GM21786 (cell line): ENCODE data around the gene THTPA.

Source experiments
- ATAC-seq: cut with Tn5 transposase; IDR thresholded peaks from one replicate; pipeline ENCODE4 v1.9.1; 2021; ENCODE audit not compliant: unreplicated experiment

The THTPA gene, protein sequence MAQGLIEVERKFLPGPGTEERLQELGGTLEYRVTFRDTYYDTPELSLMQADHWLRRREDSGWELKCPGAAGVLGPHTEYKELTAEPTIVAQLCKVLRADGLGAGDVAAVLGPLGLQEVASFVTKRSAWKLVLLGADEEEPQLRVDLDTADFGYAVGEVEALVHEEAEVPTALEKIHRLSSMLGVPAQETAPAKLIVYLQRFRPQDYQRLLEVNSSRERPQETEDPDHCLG

DNA sequence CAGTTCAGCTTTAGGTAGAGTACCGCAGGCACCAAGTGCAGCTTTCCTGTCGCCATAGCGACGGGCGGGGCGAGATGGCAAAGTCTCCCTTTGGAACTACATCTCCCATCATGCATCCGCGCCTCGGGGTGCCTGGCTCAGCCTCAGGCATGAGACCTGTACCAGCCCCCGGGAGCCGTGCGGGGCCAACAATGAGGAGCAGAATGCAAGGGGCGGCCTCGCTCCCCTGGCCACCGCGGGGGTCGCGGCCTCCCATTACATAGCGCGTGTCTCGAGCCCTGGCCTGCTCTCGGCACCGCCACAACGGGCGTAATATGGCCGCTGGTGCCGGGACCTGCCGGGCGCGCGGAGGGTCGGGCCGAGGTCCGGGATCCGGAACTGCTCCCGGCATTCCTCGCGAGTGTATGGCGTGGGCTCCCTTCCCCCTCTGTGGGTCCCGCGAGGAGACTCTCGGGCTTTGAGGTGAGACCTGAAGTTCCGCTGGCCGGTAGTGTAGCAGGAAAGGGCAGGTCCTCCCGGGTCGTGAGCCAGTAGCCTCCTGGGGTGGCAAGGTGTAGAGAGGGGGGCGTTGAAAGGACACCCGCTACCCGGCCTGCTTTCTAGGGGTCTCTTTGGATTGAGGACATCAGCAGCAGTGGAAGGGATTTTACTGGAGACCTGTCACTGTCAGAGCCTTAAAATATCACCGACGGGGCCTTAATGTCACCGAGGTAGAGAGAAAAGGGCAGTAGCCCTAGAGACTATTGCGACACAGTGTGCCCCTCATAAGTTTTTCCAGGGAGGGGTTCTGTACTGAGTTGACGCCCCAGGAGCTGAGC lies at the start of gene THTPA:
THTPA (plus strand) TSS at position 390 of the 818 bp plus-strand sequence. CDS start 487 bp downstream, outside the sequence.
- ATAC-seq, result peak; percentile 90

DNA sequence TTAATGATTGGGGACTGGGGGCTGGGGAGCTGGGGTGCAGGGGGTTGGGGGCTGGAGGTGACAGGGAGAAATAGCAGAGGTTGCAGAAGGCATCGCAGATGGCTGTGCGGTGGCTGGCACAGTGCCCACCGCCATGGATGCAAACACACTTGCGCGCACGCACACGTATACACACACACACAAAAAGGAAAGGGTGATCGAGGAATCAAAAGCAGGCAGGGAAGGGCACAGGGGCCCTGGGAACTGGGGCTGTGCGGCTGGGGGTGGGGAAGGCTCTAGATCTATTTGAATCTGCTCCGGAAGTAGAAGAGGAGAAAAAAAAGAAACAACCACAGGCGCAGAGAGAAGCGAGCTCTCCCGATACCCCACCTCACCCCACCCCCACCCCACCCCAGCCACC lies 43.9 kb upstream of the THTPA start:
- no peak for ATAC-seq

DNA sequence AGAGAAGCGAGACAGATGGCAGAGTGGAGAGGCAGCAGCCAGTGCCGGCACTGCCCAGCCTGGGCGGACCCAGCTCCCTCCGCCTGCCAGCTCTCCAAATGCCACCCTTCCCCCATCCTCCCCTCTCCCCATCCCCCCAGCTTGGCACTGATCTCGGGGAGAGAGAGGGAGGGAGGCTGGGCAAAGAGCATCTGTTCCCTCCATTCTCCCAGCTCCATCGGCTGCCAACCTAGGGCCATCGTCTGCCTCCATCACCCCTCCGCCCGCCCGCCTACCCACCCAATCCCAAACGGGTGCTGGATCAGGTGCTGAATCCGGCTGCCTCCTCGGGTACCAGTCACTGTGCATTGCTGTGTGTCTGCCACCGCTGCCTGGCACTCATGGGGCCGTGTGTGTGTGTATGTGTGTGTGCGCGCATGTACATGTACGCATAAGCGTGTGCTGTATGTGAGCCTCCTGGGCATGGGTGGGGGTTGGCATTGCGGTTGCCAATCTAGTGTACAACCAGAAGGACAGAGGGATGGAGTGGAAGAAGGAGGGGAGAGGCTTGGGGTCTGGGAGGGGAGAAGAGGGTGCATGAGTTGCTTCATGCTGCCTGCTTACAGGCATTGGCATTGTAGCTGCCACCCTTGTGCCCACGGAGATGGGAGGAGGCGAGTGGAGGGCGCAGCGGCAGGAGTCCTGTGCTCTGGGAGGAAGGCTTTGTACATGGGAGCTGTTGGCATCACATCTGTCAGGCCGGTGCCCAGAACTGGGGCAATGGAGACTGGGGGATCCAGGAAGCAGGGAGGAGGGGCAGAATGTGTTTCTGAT lies 42.9 kb upstream of the THTPA start:
- ATAC-seq, result no peak

DNA sequence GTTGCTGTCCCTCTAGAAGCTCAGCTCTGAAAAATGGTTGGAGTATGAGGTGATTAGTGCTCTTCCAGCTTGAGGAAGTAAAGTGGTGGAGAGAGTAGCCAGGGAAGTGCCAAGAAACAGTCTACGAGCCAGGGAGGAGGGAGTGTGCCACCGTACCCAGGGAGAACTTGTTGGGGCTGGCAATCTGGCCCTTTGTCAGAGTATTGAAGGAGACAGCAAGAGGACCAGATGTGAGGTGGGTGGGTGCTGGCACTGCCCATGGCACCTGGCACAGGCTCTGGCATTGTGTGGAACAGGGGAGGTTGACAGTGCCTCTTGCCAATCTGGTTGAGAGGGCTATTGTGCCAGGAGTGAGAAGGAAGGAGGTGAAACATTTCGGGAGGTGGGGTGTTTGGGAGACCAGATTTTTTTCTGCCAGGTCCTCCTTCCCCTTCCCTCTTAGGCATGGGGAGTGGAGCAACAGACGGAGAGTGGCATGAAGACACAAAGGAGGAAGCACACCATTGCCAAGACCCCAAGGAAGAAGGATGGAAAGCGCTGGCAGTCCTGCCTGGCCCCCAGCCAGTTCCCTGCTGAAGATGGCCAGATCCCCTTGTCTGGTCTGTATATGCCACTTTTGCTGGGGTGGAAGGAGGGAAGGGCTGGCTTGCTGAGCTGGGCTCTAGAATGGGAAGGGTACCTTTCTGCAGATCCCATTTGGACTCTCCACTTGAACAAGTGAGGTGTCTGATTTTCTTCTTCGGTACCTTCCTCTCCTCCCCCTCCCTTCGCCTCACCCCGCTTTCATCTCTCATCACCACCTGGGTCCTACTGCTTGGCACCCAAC lies 42.0 kb upstream of the THTPA start:
- no peak for ATAC-seq

DNA sequence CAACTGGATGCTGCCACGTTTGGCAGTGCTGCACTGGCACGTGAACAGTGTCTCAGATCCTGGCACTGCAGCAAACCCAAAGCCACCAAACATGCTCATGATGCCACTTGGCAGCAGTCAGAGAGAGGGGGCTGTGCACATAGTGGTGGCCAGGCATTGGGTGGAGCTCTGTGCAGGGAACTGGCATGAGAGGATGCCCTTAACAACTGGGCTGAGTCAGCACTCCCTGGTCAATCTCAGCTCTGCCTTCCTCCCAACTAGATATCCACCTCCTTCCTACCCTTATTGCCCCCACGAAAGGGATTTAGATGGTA lies 41.5 kb upstream of the THTPA start:
- no peak for ATAC-seq

DNA sequence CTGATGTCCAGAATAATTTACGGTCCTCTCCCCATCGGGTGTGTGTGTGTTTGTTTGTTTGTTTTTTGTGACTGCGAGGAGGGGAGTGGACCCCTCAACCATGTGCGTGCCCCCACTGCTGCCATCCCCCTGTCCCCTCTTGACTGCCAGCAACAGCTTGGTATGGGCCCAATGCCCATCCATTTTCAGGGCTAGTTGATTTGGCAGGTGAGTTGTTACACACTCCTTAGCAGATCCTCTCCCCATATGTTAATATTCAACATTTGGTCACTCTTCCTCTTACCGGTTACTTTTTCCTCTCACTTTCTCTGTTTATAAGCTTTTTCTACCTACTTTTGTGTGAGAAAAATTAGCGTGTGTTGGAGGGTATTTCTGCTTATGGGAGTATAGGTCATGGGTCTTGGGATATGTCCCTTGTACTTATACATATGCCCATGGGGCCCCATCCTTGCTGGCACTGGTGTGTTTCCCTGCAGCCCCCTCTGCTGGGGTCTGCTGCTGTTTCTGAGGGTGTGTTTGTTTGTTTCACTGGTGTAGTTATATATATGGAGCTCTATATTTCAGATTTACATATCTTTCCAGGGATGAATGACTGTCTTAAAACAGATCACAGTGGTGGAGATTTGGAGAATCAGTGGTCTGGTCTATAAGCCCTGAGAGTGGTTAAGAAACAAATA lies 38.3 kb upstream of the THTPA start:
- no peak for ATAC-seq

DNA sequence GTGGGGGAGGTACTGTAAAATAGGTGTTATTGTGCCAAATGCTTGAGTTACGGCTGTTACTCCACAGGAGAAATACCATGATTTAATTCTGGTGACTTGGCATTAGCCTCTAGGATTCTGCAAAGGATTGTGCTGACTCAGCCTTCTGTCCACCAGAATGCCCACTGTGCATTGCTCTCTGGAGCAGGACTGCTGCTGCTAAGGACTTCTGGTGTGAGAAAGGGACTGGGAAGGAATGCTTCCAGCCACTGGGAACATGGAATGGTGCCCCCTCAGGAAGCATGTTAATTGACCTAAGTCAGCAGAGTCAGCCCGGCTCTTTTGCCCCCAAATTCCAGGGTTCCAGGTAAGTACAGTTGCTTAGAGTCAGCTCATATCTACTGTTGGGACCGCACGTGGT lies 37.4 kb upstream of the THTPA start:
- no peak for ATAC-seq

DNA sequence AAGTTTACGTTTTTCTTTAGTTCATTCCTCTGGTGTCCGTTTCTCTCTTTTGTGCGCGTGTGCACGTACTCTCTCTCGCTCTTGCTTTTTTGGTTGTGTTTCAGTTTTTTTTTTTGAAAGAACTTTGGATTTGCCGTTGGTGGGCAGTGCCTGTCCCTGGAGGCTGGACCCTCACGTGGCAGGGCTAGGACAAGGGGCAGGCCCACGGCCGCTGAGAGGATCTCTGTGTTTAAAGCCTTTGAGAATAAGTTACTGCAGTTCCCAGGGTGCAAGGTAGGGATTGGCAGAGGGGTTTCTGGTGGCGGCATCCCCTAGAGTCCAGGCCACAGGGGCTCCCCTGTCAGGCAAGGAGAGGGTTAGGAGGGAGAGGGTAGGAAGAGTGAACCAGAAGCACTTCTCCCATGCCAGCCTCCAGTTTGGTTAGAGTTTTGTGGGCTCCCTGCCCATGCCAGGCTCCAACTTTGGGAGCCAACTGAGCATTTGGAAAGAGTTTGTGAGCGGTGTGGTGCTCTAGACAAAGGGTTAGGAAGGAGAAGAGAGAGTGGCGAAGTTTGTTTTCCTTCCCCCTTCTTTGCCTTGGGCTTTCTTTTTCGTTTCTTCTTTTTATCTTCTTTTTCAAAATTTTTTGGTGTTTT lies 35.1 kb upstream of the THTPA start:
- no peak for ATAC-seq

DNA sequence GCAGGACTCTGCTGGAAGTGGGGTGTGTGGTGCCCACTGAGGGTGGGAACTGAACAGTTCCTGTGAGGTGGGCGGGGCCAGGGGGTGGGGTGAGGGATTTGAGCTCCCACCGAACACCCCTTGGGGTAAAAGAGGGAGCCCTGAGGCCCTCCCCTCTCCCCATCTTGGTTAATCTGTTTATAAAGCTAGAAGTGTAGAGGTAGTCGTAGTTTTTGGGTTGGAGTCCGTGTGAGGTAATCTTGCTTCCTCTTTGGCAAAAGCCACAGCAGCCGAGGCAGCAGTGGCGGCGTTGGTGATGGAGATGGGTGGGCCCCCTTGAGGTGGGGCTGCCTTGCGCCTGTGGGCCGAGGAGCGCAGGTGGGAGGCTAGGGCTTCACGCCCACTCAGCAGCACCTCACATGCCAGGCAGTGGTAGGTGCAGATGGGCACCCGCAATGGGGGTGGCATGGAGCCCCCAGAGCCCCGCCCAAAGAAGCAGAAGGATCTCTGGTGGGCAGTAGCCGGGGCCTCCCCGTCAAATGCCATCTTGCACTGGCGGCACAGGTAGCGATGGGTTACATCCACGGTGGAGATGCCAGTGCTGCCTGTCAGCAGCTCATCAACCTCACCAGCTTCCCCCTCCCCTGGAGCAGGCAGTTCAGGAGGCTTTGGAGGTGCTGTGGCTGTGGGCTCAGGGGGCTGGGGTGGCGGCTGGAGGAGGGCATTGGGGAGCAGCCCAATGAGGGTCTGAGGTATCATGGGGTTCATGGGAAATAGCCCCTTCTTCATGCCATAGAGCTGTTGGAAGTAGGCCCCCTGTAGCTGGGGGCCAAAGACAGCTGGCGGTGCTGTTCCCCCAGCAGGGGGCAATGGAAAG lies 34.1 kb upstream of the THTPA start:
- ATAC-seq, result no peak

DNA sequence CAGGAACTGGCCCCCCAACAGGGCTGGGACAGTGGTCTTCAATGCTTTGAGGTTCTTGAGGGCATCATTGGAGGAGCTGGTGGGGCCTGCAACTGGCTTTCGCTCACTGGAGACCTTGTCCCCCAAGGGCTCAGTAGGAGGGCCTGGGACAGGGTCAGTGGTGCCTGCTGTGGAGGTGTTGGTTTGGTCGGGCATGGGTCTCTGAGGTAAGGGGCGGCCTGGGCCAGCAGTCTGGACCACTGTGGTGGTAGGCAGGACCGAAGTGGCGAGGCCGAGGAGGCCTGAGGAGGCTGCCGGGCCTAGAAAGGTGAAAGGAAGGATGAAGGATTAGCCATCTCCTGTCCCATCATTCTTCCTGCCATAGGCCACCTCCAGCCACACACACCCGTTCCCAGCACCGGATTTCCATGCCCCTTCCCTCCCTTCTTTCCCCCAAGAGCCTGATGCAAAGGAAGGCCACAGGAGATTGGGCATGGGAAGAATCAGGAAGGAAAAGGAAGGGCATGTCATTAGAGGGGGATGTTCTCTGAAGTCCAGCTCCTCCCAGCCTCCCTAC lies 33.4 kb upstream of the THTPA start:
- no peak for ATAC-seq

DNA sequence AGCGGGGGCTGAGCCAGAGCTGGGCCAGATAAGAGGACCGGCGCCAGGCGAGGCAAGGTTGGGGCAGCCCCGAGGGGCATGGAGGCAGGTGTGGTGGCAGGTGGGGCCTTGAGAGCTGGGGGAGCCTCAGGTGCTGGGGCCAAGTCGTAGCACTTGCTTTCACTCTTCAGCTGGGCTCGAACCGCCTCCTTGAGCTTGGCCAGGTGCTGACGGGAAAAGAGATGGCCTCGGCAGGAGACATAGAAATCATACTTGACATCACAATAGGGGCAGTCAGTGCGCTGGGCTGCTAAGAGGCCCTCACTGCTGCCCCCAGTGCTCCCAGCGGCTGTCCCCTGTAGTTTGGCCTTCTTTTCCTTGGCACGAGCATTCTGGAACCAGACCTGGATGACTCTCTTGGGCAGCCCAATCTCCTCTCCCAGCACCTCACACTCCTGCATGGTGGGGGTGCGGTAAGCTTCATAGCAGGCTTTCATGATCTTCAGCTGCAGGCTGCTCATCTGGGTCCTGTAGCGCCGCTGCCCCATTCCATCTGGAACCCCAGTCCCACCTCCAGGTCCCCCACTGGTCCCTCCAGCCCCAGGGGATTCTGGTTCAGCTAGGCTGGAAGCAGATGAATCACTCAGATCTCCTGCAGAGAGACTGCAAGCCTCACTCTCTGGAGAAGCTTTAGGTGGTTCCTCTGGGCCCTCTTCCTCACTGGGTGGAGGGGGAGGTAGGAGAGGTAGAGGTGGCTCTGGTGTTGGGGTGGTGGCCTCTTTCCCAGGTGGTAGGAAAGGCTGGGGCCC lies 32.6 kb upstream of the THTPA start:
- ATAC-seq, result no peak

DNA sequence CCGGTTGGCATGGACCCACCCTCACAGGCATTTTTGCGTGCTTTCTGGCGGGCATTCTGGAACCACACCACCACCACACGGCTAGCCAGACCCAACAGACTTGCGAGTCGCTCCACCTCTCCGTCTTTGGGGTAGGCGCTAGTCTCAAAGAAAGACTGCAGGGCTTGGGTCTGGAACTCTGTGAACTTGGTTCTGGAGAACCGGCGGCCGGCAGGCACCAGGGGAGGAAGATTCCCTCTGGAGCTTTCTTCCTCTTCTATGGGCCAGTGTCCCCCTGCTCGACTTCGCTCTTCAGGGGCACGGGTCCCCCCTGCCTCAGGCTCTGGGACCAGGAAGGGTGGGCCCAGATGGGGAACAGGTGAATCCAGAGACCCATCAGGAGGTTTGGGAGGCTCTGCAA lies 31.1 kb upstream of the THTPA start:
- no peak for ATAC-seq

DNA sequence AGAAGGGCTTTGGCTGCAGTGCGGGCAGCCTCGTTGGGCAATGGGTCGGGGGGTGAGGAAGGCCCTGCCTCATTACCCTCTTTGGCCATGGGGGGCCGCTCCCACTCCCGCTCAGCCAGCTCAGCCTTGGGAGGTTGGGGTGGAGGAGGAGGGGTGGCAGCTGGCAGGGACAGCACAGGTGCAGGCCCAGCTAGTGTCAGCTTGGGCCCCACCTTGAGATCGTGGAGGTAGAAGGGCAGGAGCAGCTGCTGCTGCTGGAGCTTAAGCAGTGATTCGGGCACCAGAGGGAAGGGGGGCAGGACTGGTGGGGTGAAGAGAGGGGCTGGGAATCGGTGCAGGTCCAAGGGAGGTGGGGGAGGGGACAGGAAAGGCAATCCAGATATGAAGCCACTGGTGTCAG lies 30.5 kb upstream of the THTPA start:
- no peak for ATAC-seq

DNA sequence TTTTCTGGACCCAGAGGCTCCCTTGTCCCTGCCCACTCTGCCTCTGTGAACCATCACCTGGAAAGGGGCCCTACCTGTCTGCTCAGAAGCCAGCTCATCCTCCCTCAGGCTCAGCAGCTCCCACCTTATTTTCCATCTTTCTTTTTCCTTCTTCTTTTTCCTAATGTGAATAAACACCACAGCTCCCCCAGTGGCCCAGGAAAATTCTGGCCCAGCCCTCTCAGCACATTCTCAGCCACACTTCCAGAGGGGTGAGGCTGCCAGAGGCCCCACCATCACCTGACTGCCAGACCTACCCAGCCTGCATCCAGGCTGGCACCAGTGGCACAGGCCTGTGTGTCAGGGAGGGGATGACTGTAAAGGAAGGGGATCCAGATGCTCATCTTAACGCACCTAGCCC lies 27.5 kb upstream of the THTPA start:
- ATAC-seq, result no peak

DNA sequence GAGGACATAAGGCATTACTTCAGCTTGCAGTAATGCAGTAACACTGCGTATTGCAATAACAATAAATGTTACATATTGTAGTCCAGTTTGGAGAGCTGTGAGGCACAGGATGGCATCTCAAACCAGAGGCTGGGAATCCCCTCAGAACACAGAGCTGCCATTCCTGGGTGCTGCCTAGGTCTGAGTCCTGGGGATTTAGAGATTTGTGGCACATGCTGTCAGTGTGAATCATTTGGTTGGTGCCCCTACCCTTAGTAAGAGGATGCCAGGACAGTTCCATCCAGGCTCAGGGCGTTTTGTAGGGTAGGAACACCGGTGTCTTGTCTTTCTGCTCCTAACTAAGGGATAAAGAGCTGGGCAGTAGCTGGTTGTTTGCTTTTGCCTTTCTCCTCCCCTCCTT lies 27.1 kb upstream of the THTPA start:
- ATAC-seq, result no peak

DNA sequence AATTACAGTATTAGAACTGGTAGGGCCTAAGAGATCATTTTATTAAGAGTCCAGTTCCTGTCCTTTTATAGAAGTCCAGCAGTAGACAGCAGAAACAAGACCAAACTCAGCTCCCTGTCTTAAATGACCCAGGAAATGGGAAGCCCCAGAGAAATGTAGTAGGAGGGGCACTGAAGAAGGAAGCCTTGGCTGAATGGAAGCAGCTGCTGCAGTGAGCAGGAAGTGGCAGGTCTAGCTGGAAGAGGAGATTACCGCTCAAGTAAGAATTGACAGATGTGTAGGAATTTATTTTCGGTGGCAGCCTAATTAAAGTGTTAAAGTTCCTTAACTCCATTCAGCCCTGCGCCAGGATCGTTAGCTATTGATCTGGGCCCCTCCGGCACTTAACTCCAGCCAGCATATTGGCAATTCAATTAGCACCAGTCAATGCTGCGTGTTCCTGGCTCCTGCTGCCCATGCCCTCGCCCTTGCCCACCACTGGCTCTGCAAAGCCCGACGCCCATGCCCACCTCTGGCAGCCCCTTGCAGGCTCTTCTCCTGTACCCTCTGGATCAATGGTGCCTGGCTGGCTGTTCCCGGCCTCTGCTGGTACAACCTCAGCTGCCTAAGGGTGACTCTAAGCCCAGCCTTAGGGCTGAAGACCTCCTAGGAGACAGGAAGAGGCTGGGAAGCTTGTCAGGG lies 25.6 kb upstream of the THTPA start:
- ATAC-seq, result no peak

DNA sequence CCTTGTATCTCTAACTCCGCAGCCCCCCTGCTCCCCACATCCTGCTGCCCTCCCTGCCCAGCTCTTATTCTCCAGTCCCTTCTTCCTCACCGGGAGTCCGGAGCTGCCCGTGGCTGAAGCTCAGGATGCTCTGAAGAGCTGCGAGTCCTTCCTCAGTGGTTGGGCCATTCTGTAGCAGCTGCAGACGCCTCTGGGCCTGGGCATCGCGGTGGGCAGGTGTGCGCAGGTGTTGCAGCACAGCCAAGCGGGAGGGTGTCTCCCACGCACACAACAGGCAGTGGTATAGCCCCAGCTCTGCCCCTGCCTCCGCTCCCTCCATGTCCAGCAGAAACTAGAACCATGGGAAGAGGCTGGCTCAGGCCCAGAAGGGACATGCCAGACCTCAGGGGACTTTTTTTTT lies 24.7 kb upstream of the THTPA start:
- ATAC-seq, result no peak

DNA sequence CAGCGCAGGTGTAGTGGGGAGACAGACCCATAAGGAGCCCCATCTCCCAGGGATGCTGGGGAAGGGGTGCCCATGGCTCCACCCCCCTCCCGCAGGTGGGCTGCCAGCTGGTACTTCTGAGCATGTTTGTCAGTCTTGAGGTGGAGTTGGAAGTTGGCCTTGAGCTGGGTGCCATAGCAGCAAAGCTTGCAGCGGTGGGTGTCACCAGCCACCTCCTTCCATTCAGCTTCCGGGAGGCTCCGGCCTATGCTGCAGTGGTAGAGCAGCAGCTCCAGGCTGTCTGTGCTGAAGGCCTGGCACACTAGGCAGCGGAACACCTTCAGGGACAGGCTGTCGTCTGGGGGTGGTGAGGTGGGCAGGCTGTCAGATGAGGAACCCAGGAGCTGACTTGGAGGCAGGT lies 23.4 kb upstream of the THTPA start:
- no peak for ATAC-seq
